AG04449 (cell line): Measurements from ENCODE around the gene TMEM178B.

ENCODE experiments used
- CTCF ChIA-PET: fragments of 350-600 bp; formaldehyde crosslinking; extraction: SDS; loops from one replicate; lab custom pipeline; 2021; ENCODE audit warnings: antibody characterized with exemption; lab: Yijun Ruan, JAX
- POLR2A ChIA-PET: fragments of 400-600, 350-600 bp; formaldehyde crosslinking; extraction: SDS; loops from one replicate; lab custom pipeline; 2020; ENCODE audit warnings: antibody characterized with exemption, inconsistent platforms; lab: Yijun Ruan, JAX
- DNase-seq: peaks from one replicate; pipeline ENCODE4 v3.0.0-alpha.2; 2010; ENCODE audit warnings: low read depth, low spot score
- H3K4me3 ChIP-seq: 2 replicates; pipeline ENCODE4 v1.5.1; 2011; ENCODE audit warnings: low read depth, mild to moderate bottlenecking, control low read depth, low read length
- TF ChIP-seq, protein P1 (sequence below): IDR thresholded peaks from one replicate; pipeline ENCODE4 v1.5.1; 2011; ENCODE audit warnings: mild to moderate bottlenecking, moderate library complexity, low read length, control low read depth, inconsistent platforms; ENCODE audit not compliant: insufficient read depth; ENCODE audit errors: missing control alignments

The TMEM178B gene

DNA sequence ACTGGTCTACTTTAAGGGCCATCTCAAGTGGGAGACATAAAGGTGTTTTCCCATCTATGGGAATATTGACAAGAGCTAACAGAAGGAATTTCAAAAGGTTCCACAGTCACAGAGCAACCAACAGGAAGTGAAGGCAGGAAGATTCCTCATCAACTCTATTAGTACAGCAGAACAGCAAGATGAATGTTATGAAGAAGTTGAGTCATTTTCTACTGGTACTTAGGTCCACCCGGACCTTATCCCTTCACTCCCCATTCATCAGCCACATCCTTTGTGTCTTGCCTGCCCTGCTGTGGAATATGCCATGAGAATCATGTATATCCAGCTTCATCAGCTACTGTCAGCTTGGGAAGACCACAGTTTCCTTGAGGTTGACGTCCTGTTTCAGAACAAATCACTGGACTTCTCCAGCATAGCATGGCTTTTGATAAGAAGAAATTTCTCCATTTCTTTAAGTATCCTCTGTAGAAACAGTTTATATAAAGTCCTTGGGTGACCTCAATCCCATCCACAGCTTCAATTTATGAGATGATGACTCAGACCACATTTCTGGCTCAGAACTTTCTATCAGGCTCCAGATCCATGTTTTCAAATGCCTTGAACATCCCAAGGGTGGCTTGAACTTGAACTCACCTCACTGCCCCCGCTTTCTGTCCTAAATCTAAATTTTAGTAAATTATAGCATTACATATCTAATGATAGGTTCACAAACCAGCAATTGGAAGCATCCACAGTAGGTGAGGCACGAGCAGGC lies 392.5 kb downstream of the TMEM178B start:
- TF ChIP-seq, protein P1, sequence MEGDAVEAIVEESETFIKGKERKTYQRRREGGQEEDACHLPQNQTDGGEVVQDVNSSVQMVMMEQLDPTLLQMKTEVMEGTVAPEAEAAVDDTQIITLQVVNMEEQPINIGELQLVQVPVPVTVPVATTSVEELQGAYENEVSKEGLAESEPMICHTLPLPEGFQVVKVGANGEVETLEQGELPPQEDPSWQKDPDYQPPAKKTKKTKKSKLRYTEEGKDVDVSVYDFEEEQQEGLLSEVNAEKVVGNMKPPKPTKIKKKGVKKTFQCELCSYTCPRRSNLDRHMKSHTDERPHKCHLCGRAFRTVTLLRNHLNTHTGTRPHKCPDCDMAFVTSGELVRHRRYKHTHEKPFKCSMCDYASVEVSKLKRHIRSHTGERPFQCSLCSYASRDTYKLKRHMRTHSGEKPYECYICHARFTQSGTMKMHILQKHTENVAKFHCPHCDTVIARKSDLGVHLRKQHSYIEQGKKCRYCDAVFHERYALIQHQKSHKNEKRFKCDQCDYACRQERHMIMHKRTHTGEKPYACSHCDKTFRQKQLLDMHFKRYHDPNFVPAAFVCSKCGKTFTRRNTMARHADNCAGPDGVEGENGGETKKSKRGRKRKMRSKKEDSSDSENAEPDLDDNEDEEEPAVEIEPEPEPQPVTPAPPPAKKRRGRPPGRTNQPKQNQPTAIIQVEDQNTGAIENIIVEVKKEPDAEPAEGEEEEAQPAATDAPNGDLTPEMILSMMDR, result no peak
- POLR2A ChIA-PET, result no interaction called here
- no peak for DNase-seq
- CTCF ChIA-PET, result no interaction called here
- no peak overlapping the region for H3K4me3 ChIP-seq

DNA sequence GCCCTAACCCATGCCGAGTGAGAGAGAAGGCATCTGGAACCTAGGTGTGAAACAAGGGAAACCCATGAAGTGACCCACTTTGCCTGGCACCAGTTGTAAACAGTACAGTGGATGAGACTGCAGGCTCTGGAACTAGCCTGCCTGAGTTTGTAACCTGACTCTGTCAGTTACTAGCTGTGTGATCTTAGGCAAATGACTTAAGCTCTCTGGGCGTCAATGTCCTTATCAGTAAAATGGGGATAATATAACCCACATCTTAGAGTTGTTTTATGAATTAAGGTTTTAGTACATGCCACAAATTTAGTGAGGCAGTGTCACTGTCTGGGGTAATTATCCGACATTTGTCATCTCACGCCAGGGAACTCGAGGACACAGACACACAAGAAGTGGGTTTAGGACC lies 394.5 kb downstream of the TMEM178B start:
- TF ChIP-seq, protein P1, result no peak
- DNase-seq, result no peak
- H3K4me3 ChIP-seq, result no peak overlapping the region
- ChIA-PET POLR2A (no interaction called here), CTCF (interaction anchor here (0.6 kb wide), 1 partner anchor 24 kb away, joined by 3 read pairs; no protein-coding TSS in a partner anchor)

GRCh38 chr7:141475679-141476078 lies 401.8 kb downstream of the TMEM178B start:
- CTCF ChIA-PET, result no interaction called here
- TF ChIP-seq, protein P1, result no peak
- DNase-seq, result no peak

DNA sequence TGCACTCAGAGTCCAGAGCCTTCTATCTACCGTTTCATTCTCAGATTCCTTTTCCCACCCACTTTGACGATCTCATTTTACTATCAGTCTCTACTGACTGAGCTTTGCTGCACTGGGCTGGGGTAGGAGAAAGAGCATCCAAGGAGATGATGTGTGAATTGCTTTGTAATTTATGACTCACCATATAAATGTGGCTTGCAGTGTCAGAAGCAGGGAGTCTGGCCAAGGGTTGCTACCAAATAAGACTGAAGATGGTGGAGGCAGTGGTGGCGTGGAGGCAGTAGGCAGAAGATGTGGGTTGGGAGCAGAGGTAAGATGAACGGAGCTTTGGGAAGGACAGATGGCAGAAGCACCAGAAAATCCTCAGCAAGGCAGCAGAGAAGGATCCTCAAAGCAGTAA lies 404.0 kb downstream of the TMEM178B start:
- no peak overlapping the region for H3K4me3 ChIP-seq
- ChIA-PET POLR2A (no interaction called here), CTCF (no interaction called here)
- no peak for DNase-seq
- TF ChIP-seq, protein P1, result no peak

More at GRCh38 chr7:141475679-141476078, 401.8 kb downstream of the TMEM178B start:
- POLR2A ChIA-PET, result no interaction called here
- no peak overlapping the region for H3K4me3 ChIP-seq

GRCh38 chr7:141478845-141479244 lies 405.0 kb downstream of the TMEM178B start:
- TF ChIP-seq, protein P1, result no peak
- CTCF ChIA-PET, result no interaction called here
- DNase-seq, result no peak
- no peak overlapping the region for H3K4me3 ChIP-seq
- POLR2A ChIA-PET, result no interaction called here

DNA sequence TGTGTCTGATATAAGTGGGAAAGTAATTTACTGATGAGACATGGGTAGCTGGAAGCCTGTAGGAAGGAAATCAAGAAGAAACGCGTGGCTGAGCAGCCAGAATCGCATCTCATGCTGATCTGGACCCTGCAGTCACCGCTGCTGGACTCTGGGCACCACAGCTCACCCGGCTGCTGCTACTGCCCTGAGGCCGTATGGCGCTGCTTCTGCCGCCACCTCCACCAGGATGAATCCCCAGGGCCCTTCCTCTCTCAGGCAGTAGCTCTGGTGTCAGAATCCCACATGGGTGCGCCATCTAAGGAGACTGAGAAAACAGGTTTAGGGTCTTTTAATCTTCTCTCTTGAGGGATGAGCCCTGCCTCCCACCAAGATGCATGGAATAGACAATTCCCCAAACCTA lies 407.1 kb downstream of the TMEM178B start:
- DNase-seq, result no peak
- TF ChIP-seq, protein P1, result no peak
- no peak overlapping the region for H3K4me3 ChIP-seq
- ChIA-PET CTCF (no interaction called here), POLR2A (no interaction called here)
